Endothelial cell of umbilical vein (primary cell): ENCODE measurements around the gene PTPRD. TPM values are rescaled to one million over a fixed set of nuclear protein-coding genes. Genes with fewer than 3 reads are reported as not detected.

Source experiments
- BruUV-seq: library from RNA; stranded (reverse); fragments of 400-500 nt; replicated peaks from 2 replicates; lab custom pipeline; 2021; lab: Mats Ljungman, UMichigan
- CTCF ChIA-PET: fragments of 300-600, 350-600 bp; sonication (Branson Sonifier 250); formaldehyde crosslinking; loops from one replicate; lab custom pipeline; 2021; ENCODE audit warnings: antibody characterized with exemption, inconsistent platforms; lab: Charles Lee
- POLR2A ChIA-PET: fragments of 300-600, 350-600 bp; sonication (Branson Sonifier 250); formaldehyde crosslinking; loops from one replicate; lab custom pipeline; 2021; ENCODE audit warnings: antibody characterized with exemption, inconsistent platforms; lab: Charles Lee
- DNase-seq: peaks from one replicate; pipeline ENCODE4 v3.0.0-alpha.2; 2011; ENCODE audit warnings: low read depth, low spot score
- FAIRE-seq: peaks from 2 replicates; lab custom pipeline; 2011; peaks lifted over from hg19 to GRCh38; lab: Jason Lieb, UNC
- H2AFZ ChIP-seq: 2 replicates; pipeline ENCODE4 v1.6.0; 2012; ENCODE audit warnings: low read depth, low read length, control low read depth, inconsistent platforms
- H3K27ac ChIP-seq: 2 replicates; pipeline ENCODE4 v1.5.1; 2011; ENCODE audit warnings: low read depth, mild to moderate bottlenecking, control low read depth, low read length, moderate library complexity; ENCODE audit not compliant: insufficient read depth
- H3K27me3 ChIP-seq, 2 experiments: 2 replicates each; pipeline versions ENCODE4 v1.6.0 to v1.6.1; 2011; ENCODE audit warnings: low read length in 2 of 2, mixed read lengths in 1 of 2; ENCODE audit not compliant: control insufficient read depth in 2 of 2, insufficient read depth in 2 of 2
- H3K36me3 ChIP-seq, 2 experiments: 2 replicates in 1 of 2; 3 replicates in 1 of 2; pipeline ENCODE4 v1.5.1; 2011; ENCODE audit warnings: low read length in 2 of 2, mild to moderate bottlenecking in 1 of 2, moderate library complexity in 1 of 2; ENCODE audit not compliant: control insufficient read depth in 2 of 2, insufficient read depth in 2 of 2; ENCODE audit errors: extremely low read depth in 1 of 2
- H3K4me1 ChIP-seq: 3 replicates; pipeline ENCODE4 v1.5.1; 2011; ENCODE audit warnings: mild to moderate bottlenecking, low read length; ENCODE audit not compliant: control insufficient read depth, insufficient read depth; ENCODE audit errors: extremely low read depth
- H3K4me2 ChIP-seq: 2 replicates; pipeline ENCODE4 v1.6.1; 2011; ENCODE audit warnings: low read length, control low read depth, mixed read lengths; ENCODE audit not compliant: insufficient read depth
- H3K4me3 ChIP-seq, 3 experiments: fragments of 200-600 bp in 1 of 3; sonication (generic), shearing (Covaris generic) in 1 of 3; replicated peaks in 1 of 3; 2 replicates each; pipeline ENCODE4 v1.5.1; 2011 to 2016; ENCODE audit warnings: control low read depth in 3 of 3, low read length in 3 of 3, mild to moderate bottlenecking in 2 of 3, inconsistent platforms in 1 of 3, low read depth in 1 of 3, moderate library complexity in 1 of 3; ENCODE audit not compliant: insufficient read depth in 1 of 3
- H3K79me2 ChIP-seq: 2 replicates; pipeline ENCODE4 v1.6.0; 2012; ENCODE audit warnings: low read length, inconsistent platforms; ENCODE audit not compliant: control insufficient read depth, insufficient read depth
- H3K9ac ChIP-seq: replicated peaks from 2 replicates; pipeline ENCODE3; 2011; ENCODE audit warnings: low read length, control low read depth; ENCODE audit not compliant: insufficient read depth; ENCODE audit errors: extremely low read depth
- H3K9me1 ChIP-seq: replicated peaks from 3 replicates; pipeline ENCODE4 v1.6.0; 2011; ENCODE audit warnings: mild to moderate bottlenecking, low read length; ENCODE audit not compliant: control insufficient read depth, insufficient read depth; ENCODE audit errors: extremely low read depth
- H3K9me3 ChIP-seq: replicated peaks from 2 replicates; pipeline ENCODE4 v1.5.1; 2012; ENCODE audit warnings: low read length, inconsistent platforms; ENCODE audit not compliant: control insufficient read depth, insufficient read depth
- H4K20me1 ChIP-seq: replicated peaks from 2 replicates; pipeline ENCODE3; 2011; ENCODE audit warnings: mild to moderate bottlenecking, low read length; ENCODE audit not compliant: control insufficient read depth, insufficient read depth; ENCODE audit errors: extremely low read depth
- EZH2 ChIP-seq: IDR thresholded peaks from 2 replicates; pipeline ENCODE4 v1.6.1; 2012; ENCODE audit warnings: borderline replicate concordance, low read depth, mild to moderate bottlenecking, moderate library complexity, low read length, inconsistent platforms; ENCODE audit not compliant: severe bottlenecking
- FOS ChIP-seq: IDR thresholded peaks from 2 replicates; pipeline ENCODE4 v1.6.1; 2011; ENCODE audit warnings: mild to moderate bottlenecking, low read length, moderate library complexity, borderline replicate concordance; ENCODE audit not compliant: insufficient read depth
- GATA2 ChIP-seq: IDR thresholded peaks from 2 replicates; pipeline ENCODE4 v1.7.0; 2011; ENCODE audit warnings: low read depth, mild to moderate bottlenecking, moderate library complexity, mixed read lengths, low read length; ENCODE audit not compliant: insufficient read length, insufficient read depth
- JUN ChIP-seq: IDR thresholded peaks from 2 replicates; pipeline ENCODE4 v1.6.1; 2011; ENCODE audit warnings: borderline replicate concordance, low read depth; ENCODE audit not compliant: insufficient read length, insufficient read depth
- MYC ChIP-seq: IDR thresholded peaks from one replicate; pipeline ENCODE4 v1.6.1; 2011; ENCODE audit warnings: mild to moderate bottlenecking, low read depth, low read length
- POLR2A ChIP-seq: IDR thresholded peaks from 2 replicates; pipeline ENCODE4 v1.6.1; 2012; ENCODE audit warnings: low read depth, mild to moderate bottlenecking, control low read depth, low read length
- POLR2AphosphoS5 ChIP-seq: IDR thresholded peaks from 2 replicates; pipeline ENCODE4 v1.6.1; 2012; ENCODE audit warnings: low read depth, mild to moderate bottlenecking, control low read depth, low read length, moderate library complexity; ENCODE audit not compliant: insufficient read depth
- dilution Hi-C: fragments of 300-500 bp; cut with MboI; formaldehyde crosslinking; loops from one replicate; pipeline ENCODE4 v1.15.0; 2019; ENCODE audit warnings: low sequenced_read_pairs; ENCODE audit not compliant: extremely low pct_ligation_motif_present
- intact Hi-C: fragments of 100-400 bp; cut with micrococcal nuclease; formaldehyde crosslinking; loops from one replicate; pipeline ENCODE4 v1.10.0; 2022
- polyA plus RNA-seq, 4 experiments: library from polyadenylated mRNA; depleted of rRNA in 3 of 4; stranded (reverse) in 3 of 4; unstranded in 1 of 4; fragments of >200 nt; gene quantifications; 2 replicates each; pipeline versions ENCODE4 v1.2.1 to v1.2.3, GENCODE V29; 2011 to 2012; ENCODE audit warnings: missing spikeins in 1 of 4
- total RNA-seq: library from RNA; stranded (reverse); gene quantifications from 2 replicates; pipeline ENCODE4 v1.2.3, GENCODE V29; 2021
- TF ChIP-seq, protein P1 (sequence below): IDR thresholded peaks from 2 replicates; pipeline ENCODE4 v1.6.1; 2011; ENCODE audit not compliant: insufficient read depth, insufficient read length
- TF ChIP-seq, protein P2 (sequence below), 2 donors: IDR thresholded peaks; 1 replicate in 1 of 2; 2 replicates in 1 of 2; pipeline ENCODE4 v1.5.1; 2011; ENCODE audit warnings: low read length in 2 of 2, mild to moderate bottlenecking in 2 of 2, moderate library complexity in 2 of 2, control low read depth in 1 of 2, inconsistent platforms in 1 of 2, low read depth in 1 of 2; ENCODE audit not compliant: insufficient read depth in 1 of 2; ENCODE audit errors: extremely low read depth in 1 of 2

Gene PTPRD
- total and polyA plus RNA-seq, 2 donors (not counting 3 experiments of a cell fraction or from before 2014, with no cell fraction given) = 5.5 to 5.7 TPM

DNA sequence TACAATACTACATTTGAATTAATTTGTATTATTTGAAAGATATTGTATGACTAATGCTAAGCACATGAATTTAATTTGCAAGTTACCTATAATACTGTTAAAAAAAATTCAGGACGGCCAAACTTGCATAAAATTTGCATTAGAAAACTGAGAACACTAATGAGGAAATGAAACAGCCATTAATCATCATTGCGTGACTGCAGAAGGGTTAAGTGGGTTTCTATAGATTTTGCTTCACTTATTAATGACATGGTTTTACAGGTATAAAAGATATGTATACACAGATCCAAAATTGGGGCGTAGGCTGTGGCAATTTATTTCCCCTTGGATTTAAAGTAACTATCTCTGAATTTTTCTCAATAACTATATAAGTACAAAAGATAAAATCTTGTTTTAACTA lies 882.6 kb downstream of the PTPRD start:
- dilution Hi-C loops (no loop called here), intact Hi-C loops (no loop called here)
- no peaks in the 10 kb centered on the region for H3K36me3 ChIP-seq
- ChIA-PET CTCF (no interaction called here), POLR2A (no interaction called here)
- no peak overlapping the region for H3K4me3 ChIP-seq
- no peaks in the 10 kb centered on the region for H4K20me1 ChIP-seq
- no peak overlapping the region for H2AFZ ChIP-seq
- FAIRE-seq = no peak
- TF ChIP-seq FOS (no peak), JUN (no peak), POLR2AphosphoS5 (no peak), MYC (no peak), EZH2 (no peak), POLR2A (no peak), GATA2 (no peak)
- TF ChIP-seq, protein P1, sequence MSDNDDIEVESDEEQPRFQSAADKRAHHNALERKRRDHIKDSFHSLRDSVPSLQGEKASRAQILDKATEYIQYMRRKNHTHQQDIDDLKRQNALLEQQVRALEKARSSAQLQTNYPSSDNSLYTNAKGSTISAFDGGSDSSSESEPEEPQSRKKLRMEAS = no peak
- TF ChIP-seq, protein P2, sequence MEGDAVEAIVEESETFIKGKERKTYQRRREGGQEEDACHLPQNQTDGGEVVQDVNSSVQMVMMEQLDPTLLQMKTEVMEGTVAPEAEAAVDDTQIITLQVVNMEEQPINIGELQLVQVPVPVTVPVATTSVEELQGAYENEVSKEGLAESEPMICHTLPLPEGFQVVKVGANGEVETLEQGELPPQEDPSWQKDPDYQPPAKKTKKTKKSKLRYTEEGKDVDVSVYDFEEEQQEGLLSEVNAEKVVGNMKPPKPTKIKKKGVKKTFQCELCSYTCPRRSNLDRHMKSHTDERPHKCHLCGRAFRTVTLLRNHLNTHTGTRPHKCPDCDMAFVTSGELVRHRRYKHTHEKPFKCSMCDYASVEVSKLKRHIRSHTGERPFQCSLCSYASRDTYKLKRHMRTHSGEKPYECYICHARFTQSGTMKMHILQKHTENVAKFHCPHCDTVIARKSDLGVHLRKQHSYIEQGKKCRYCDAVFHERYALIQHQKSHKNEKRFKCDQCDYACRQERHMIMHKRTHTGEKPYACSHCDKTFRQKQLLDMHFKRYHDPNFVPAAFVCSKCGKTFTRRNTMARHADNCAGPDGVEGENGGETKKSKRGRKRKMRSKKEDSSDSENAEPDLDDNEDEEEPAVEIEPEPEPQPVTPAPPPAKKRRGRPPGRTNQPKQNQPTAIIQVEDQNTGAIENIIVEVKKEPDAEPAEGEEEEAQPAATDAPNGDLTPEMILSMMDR (IDR thresholded peaks at IDR 0.05; ENCODE audit: extremely low read depth in 1 of 2, insufficient read depth in 1 of 2, low read depth in 1 of 2, low read length in 2 of 2) = no peak
- no peaks in the 10 kb centered on the region for H3K9me1 ChIP-seq
- H3K9ac ChIP-seq = no peak overlapping the region
- no peak overlapping the region for H3K27ac ChIP-seq
- DNase-seq = no peak
- H3K79me2 ChIP-seq = no peaks in the 10 kb centered on the region
- no peaks in the 10 kb centered on the region for H3K27me3 ChIP-seq
- H3K9me3 ChIP-seq = no peaks in the 10 kb centered on the region
- H3K4me2 ChIP-seq = no peak overlapping the region
- no TSS peak for BruUV-seq
- H3K4me1 ChIP-seq = no peaks in the 10 kb centered on the region
